HEK293 (cell line): ENCODE data around the gene TIAM2.

Source experiments
- CTCF ChIA-PET: fragments of 350-600 bp; formaldehyde crosslinking; extraction: SDS; loops from one replicate; lab custom pipeline; 2021; ENCODE audit warnings: antibody characterized with exemption; lab: Yijun Ruan, JAX
- POLR2A ChIA-PET: fragments of 300-600 bp; formaldehyde crosslinking; extraction: SDS; loops from one replicate; lab custom pipeline; 2020; ENCODE audit warnings: antibody characterized with exemption, inconsistent platforms; lab: Yijun Ruan, JAX
- H3K27ac ChIP-seq: fragments of 200-500 bp; sonication (Bioruptor generic); 2 replicates; pipeline ENCODE4 v1.5.1; 2014; ENCODE audit warnings: low read depth, low read length, control low read depth, inconsistent platforms; ENCODE audit errors: extremely low read depth
- H3K36me3 ChIP-seq, 2 experiments: fragments of 200-500 bp in 1 of 2; sonication (Bioruptor generic) in 1 of 2; 1 replicate in 1 of 2; 2 replicates in 1 of 2; pipeline ENCODE4 v1.5.1; 2014 to 2017; ENCODE audit warnings: inconsistent platforms in 2 of 2, low read length in 2 of 2; ENCODE audit not compliant: control insufficient read depth in 2 of 2, insufficient read depth in 1 of 2
- H3K4me1 ChIP-seq: fragments of 200-500 bp; sonication (Bioruptor generic); 2 replicates; pipeline ENCODE4 v1.5.1; 2014; ENCODE audit warnings: mild to moderate bottlenecking, low read length, inconsistent platforms; ENCODE audit not compliant: control insufficient read depth, insufficient read depth
- H3K4me3 ChIP-seq: 2 replicates; pipeline ENCODE4 v1.5.1; 2011; ENCODE audit warnings: low read depth, mild to moderate bottlenecking, control low read depth, low read length, moderate library complexity
- H3K9me3 ChIP-seq: fragments of 200-500 bp; sonication (Bioruptor generic); 2 replicates; pipeline ENCODE4 v1.5.1; 2014; ENCODE audit warnings: low read depth, low read length, inconsistent platforms; ENCODE audit not compliant: control insufficient read depth, insufficient read depth
- BCL6B ChIP-seq: fragments of 450-650 bp; formaldehyde crosslinking; IDR thresholded peaks from 2 replicates; pipeline ENCODE4 v1.5.1; 2017; ENCODE audit warnings: missing biosample characterization, missing genetic modification characterization
- GLI2 ChIP-seq: fragments of 450-650 bp; formaldehyde crosslinking; IDR thresholded peaks from 2 replicates; pipeline ENCODE4; 2017; ENCODE audit warnings: missing biosample characterization, missing genetic modification characterization, low read depth, borderline replicate concordance
- KLF1 ChIP-seq: fragments of 450-650 bp; formaldehyde crosslinking; IDR thresholded peaks from 2 replicates; pipeline ENCODE4 v1.5.1; 2016; ENCODE audit warnings: missing biosample characterization, missing genetic modification characterization
- KLF16 ChIP-seq: fragments of 450-650 bp; formaldehyde crosslinking; IDR thresholded peaks from 2 replicates; pipeline ENCODE4 v1.5.1; 2017; ENCODE audit warnings: missing biosample characterization, missing genetic modification characterization
- OVOL3 ChIP-seq: fragments of 450-650 bp; formaldehyde crosslinking; IDR thresholded peaks from 2 replicates; pipeline ENCODE4 v1.5.1; 2016; ENCODE audit warnings: missing biosample characterization, missing genetic modification characterization
- SP7 ChIP-seq: fragments of 450-650 bp; formaldehyde crosslinking; IDR thresholded peaks from 2 replicates; pipeline ENCODE4 v1.5.1; 2016; ENCODE audit warnings: missing biosample characterization, missing genetic modification characterization
- ZBTB49 ChIP-seq: fragments of 450-650 bp; formaldehyde crosslinking; IDR thresholded peaks from 2 replicates; pipeline ENCODE4 v1.5.1; 2016; ENCODE audit warnings: missing biosample characterization, missing genetic modification characterization, low read depth
- ZFHX2 ChIP-seq: fragments of 450-650 bp; formaldehyde crosslinking; conservative IDR thresholded peaks from 2 replicates; pipeline ENCODE4 v1.5.1; 2016; ENCODE audit warnings: missing biosample characterization, missing genetic modification characterization
- ZIC2 ChIP-seq: fragments of 450-650 bp; formaldehyde crosslinking; IDR thresholded peaks from 2 replicates; pipeline ENCODE4 v1.5.1; 2016; ENCODE audit warnings: missing biosample characterization, missing genetic modification characterization
- ZNF24 ChIP-seq: fragments of 450-650 bp; formaldehyde crosslinking; IDR thresholded peaks from 2 replicates; pipeline ENCODE4 v1.5.1; 2016; ENCODE audit warnings: missing biosample characterization, missing genetic modification characterization
- ZNF571 ChIP-seq: fragments of 450-650 bp; formaldehyde crosslinking; IDR thresholded peaks from 2 replicates; pipeline ENCODE4 v1.5.0; 2017; ENCODE audit warnings: missing biosample characterization, missing genetic modification characterization
- ZNF623 ChIP-seq: fragments of 450-650 bp; formaldehyde crosslinking; IDR thresholded peaks from 2 replicates; pipeline ENCODE4 v1.5.1; 2016; ENCODE audit warnings: missing biosample characterization, missing genetic modification characterization
- TF ChIP-seq, protein P1 (sequence below): fragments of 450-650 bp; formaldehyde crosslinking; conservative IDR thresholded peaks from 2 replicates; pipeline ENCODE4 v1.5.1; 2016; ENCODE audit warnings: low read depth, missing biosample characterization, missing genetic modification characterization
- TF ChIP-seq, protein P2 (sequence below): fragments of 450-650 bp; formaldehyde crosslinking; IDR thresholded peaks from 2 replicates; pipeline ENCODE4 v1.5.1; 2016; ENCODE audit warnings: missing biosample characterization, missing genetic modification characterization
- TF ChIP-seq, protein P3 (sequence below): fragments of 450-650 bp; formaldehyde crosslinking; IDR thresholded peaks from 2 replicates; pipeline ENCODE4 v1.5.1; 2016; ENCODE audit warnings: missing biosample characterization, missing genetic modification characterization, borderline replicate concordance

The TIAM2 gene

GRCh38 chr6:155237613-155238012 lies 242.5 kb downstream of the TIAM2 start (continued):
- TF ChIP-seq, protein P1, sequence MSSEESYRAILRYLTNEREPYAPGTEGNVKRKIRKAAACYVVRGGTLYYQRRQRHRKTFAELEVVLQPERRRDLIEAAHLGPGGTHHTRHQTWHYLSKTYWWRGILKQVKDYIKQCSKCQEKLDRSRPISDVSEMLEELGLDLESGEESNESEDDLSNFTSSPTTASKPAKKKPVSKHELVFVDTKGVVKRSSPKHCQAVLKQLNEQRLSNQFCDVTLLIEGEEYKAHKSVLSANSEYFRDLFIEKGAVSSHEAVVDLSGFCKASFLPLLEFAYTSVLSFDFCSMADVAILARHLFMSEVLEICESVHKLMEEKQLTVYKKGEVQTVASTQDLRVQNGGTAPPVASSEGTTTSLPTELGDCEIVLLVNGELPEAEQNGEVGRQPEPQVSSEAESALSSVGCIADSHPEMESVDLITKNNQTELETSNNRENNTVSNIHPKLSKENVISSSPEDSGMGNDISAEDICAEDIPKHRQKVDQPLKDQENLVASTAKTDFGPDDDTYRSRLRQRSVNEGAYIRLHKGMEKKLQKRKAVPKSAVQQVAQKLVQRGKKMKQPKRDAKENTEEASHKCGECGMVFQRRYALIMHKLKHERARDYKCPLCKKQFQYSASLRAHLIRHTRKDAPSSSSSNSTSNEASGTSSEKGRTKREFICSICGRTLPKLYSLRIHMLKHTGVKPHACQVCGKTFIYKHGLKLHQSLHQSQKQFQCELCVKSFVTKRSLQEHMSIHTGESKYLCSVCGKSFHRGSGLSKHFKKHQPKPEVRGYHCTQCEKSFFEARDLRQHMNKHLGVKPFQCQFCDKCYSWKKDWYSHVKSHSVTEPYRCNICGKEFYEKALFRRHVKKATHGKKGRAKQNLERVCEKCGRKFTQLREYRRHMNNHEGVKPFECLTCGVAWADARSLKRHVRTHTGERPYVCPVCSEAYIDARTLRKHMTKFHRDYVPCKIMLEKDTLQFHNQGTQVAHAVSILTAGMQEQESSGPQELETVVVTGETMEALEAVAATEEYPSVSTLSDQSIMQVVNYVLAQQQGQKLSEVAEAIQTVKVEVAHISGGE (tag by site-specific recombination): no peak
- TF ChIP-seq KLF1 (tag by site-specific recombination): no peak

DNA sequence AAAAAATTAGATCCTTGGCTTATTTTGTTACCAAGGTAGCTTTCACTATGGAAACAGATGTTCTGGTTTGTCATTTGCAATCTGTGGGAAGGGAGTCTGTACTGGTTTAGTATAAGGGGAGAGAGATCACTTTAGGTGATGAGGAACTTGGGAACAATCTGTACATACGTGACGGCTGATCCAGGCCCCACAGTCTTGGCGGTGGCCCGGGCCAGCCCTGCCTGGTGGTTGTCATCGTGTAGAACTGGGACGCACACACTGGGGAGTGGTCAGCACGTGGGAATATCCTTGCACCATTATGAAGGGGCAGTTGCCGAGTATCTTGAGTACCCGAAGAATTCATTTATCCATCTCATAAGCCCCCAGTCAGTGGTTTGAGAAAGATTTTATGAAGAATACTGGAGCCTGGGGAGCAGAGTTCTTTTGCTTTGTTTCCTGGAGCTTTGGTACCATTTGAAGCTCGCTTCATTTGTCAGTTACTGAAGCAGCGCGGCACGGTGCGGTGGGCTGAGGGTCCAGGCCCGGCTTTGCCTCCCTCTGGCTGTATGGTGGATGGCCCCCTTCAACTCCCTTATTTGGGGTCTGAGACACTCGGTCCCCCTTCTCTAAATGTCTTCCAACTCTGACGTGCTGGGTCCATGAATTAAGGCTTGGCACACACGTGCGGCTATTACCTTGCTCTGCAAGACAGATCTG lies 245.9 kb downstream of the TIAM2 start:
- H3K36me3 ChIP-seq: peaks cover 0 to 11% of the 10 kb centered on the region in 2 experiments; a peak in 1 of 3 replicates
- ChIA-PET POLR2A (no interaction called here), CTCF (interaction anchor here (0.7 to 1.3 kb wide), 2 partner anchors 313 to 566 kb away, joined by 3 to 5 read pairs; no protein-coding TSS in a partner anchor)
- TF ChIP-seq SP7 (tag by site-specific recombination): no peak
- TF ChIP-seq ZFHX2 (tag by site-specific recombination): no peak
- TF ChIP-seq, protein P2, sequence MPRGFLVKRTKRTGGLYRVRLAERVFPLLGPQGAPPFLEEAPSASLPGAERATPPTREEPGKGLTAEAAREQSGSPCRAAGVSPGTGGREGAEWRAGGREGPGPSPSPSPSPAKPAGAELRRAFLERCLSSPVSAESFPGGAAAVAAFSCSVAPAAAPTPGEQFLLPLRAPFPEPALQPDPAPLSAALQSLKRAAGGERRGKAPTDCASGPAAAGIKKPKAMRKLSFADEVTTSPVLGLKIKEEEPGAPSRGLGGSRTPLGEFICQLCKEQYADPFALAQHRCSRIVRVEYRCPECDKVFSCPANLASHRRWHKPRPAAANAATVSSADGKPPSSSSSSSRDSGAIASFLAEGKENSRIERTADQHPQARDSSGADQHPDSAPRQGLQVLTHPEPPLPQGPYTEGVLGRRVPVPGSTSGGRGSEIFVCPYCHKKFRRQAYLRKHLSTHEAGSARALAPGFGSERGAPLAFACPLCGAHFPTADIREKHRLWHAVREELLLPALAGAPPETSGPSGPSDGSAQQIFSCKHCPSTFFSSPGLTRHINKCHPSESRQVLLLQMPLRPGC (tag by site-specific recombination): no peak
- TF ChIP-seq ZIC2: no peak
- TF ChIP-seq KLF1 (tag by site-specific recombination): no peak
- TF ChIP-seq GLI2 (tag by site-specific recombination): no peak
- no peaks in the 10 kb centered on the region for H3K9me3 ChIP-seq
- no peak overlapping the region for H3K27ac ChIP-seq
- H3K4me1 ChIP-seq: no peaks in the 10 kb centered on the region
- no peak overlapping the region for H3K4me3 ChIP-seq

DNA sequence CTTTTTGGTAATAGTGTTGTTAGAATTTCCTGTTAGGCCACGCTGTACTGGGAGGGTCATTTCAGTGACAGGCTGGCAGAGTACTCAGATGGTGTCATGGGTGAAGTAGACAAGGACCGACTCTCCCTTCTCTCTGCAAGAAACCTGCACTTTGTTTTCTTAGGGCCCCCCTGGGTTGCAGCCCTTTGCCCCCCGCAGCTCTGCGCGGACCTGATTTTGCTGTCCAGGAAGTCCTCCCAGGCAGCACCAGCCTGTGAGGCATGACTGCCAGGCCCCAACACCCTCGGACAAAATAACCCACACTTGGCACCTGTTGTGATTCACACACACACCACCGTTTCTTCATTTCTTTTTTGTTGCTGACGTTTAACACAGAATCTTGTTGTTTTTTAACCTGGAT lies 246.9 kb downstream of the TIAM2 start:
- Histone ChIP-seq H3K27ac (no peak overlapping the region), H3K9me3 (no peaks in the 10 kb centered on the region), H3K4me1 (no peaks in the 10 kb centered on the region), H3K36me3 (peaks cover 0 to 17% of the 10 kb centered on the region in 2 experiments; a peak in 1 of 3 replicates), H3K4me3 (no peak overlapping the region)
- ChIA-PET CTCF (interaction anchor here (0.7 to 1.3 kb wide), 2 partner anchors 314 to 567 kb away, joined by 3 to 5 read pairs; no protein-coding TSS in a partner anchor), POLR2A (no interaction called here)
- TF ChIP-seq BCL6B (tag by site-specific recombination) (no peak), ZNF24 (tag by site-specific recombination) (no peak), OVOL3 (tag by site-specific recombination) (no peak), ZNF571 (tag by site-specific recombination) (no peak), KLF16 (tag by site-specific recombination) (no peak), ZNF623 (no peak), ZBTB49 (tag by site-specific recombination) (no peak)
- TF ChIP-seq, protein P3, sequence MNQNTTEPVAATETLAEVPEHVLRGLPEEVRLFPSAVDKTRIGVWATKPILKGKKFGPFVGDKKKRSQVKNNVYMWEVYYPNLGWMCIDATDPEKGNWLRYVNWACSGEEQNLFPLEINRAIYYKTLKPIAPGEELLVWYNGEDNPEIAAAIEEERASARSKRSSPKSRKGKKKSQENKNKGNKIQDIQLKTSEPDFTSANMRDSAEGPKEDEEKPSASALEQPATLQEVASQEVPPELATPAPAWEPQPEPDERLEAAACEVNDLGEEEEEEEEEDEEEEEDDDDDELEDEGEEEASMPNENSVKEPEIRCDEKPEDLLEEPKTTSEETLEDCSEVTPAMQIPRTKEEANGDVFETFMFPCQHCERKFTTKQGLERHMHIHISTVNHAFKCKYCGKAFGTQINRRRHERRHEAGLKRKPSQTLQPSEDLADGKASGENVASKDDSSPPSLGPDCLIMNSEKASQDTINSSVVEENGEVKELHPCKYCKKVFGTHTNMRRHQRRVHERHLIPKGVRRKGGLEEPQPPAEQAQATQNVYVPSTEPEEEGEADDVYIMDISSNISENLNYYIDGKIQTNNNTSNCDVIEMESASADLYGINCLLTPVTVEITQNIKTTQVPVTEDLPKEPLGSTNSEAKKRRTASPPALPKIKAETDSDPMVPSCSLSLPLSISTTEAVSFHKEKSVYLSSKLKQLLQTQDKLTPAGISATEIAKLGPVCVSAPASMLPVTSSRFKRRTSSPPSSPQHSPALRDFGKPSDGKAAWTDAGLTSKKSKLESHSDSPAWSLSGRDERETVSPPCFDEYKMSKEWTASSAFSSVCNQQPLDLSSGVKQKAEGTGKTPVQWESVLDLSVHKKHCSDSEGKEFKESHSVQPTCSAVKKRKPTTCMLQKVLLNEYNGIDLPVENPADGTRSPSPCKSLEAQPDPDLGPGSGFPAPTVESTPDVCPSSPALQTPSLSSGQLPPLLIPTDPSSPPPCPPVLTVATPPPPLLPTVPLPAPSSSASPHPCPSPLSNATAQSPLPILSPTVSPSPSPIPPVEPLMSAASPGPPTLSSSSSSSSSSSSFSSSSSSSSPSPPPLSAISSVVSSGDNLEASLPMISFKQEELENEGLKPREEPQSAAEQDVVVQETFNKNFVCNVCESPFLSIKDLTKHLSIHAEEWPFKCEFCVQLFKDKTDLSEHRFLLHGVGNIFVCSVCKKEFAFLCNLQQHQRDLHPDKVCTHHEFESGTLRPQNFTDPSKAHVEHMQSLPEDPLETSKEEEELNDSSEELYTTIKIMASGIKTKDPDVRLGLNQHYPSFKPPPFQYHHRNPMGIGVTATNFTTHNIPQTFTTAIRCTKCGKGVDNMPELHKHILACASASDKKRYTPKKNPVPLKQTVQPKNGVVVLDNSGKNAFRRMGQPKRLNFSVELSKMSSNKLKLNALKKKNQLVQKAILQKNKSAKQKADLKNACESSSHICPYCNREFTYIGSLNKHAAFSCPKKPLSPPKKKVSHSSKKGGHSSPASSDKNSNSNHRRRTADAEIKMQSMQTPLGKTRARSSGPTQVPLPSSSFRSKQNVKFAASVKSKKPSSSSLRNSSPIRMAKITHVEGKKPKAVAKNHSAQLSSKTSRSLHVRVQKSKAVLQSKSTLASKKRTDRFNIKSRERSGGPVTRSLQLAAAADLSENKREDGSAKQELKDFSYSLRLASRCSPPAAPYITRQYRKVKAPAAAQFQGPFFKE (tag by site-specific recombination): no peak
